OCI-LY1 (cell line): Measurements from ENCODE around the gene RAB6A.
A peak's percentile ranks its signal among the peaks of the same experiment; 100 is the strongest.
"Not testable (repeated sequence)": the region's sequence is repeated elsewhere in the genome, so short reads cannot be mapped to it uniquely, and the experiment has no call there.

Experiments used
- H2AFZ ChIP-seq: fragments of 200-600 bp; sonication (generic), shearing (Covaris generic); 2 replicates; pipeline ENCODE4 v1.6.0; 2014; ENCODE audit warnings: antibody characterized with exemption, mild to moderate bottlenecking, low read length
- H3F3A ChIP-seq: fragments of 200-600 bp; sonication (generic), shearing (Covaris generic); 2 replicates; pipeline ENCODE4 v1.6.0; 2014; ENCODE audit warnings: mild to moderate bottlenecking, antibody characterized with exemption, low read length, moderate library complexity; ENCODE audit not compliant: insufficient read depth
- H3K27ac ChIP-seq: fragments of 200-600 bp; sonication (generic); 2 replicates; pipeline ENCODE4 v1.5.1; 2014; ENCODE audit warnings: low read length, mixed run types, mild to moderate bottlenecking, low read depth; ENCODE audit not compliant: poor library complexity, severe bottlenecking
- H3K27me3 ChIP-seq: fragments of 200-600 bp; sonication (generic); 2 replicates; pipeline ENCODE4 v1.6.0; 2014; ENCODE audit warnings: antibody characterized with exemption, mild to moderate bottlenecking, low read length, moderate library complexity; ENCODE audit not compliant: insufficient read depth
- H3K36me3 ChIP-seq: fragments of 200-600 bp; sonication (generic); 2 replicates; pipeline ENCODE4 v1.6.1; 2014; ENCODE audit warnings: mild to moderate bottlenecking, antibody characterized with exemption, low read length, moderate library complexity, mixed read lengths; ENCODE audit not compliant: insufficient read depth
- H3K4me1 ChIP-seq: fragments of 200-600 bp; sonication (generic); 2 replicates; pipeline ENCODE4 v1.5.1; 2014; ENCODE audit warnings: mild to moderate bottlenecking, low read length, moderate library complexity; ENCODE audit not compliant: insufficient read depth, severe bottlenecking
- H3K4me2 ChIP-seq: fragments of 200-600 bp; sonication (generic), shearing (Covaris generic); 2 replicates; pipeline ENCODE4 v1.6.1; 2014; ENCODE audit warnings: low read length
- H3K4me3 ChIP-seq: fragments of 200-600 bp; sonication (generic); 2 replicates; pipeline ENCODE4 v1.5.1; 2014; ENCODE audit warnings: low read length, low read depth, mild to moderate bottlenecking, mixed read lengths; ENCODE audit not compliant: poor library complexity, severe bottlenecking
- H3K79me2 ChIP-seq: fragments of 200-600 bp; shearing (Covaris generic); 2 replicates; pipeline ENCODE4 v1.6.1; 2016; ENCODE audit warnings: mixed run types, low read length, mixed read lengths; ENCODE audit not compliant: insufficient read depth
- H3K9ac ChIP-seq: fragments of 200-600 bp; sonication (generic), shearing (Covaris generic); 2 replicates; pipeline ENCODE4 v1.6.1; 2014; ENCODE audit warnings: mild to moderate bottlenecking, low read length, mixed read lengths
- H3K9me2 ChIP-seq: fragments of 200-600 bp; sonication (generic), shearing (Covaris generic); 2 replicates; pipeline ENCODE4 v1.6.1; 2014; ENCODE audit warnings: low read depth, mild to moderate bottlenecking, low read length, mixed read lengths
- H3K9me3 ChIP-seq: fragments of 200-600 bp; shearing (Covaris generic); 2 replicates; pipeline ENCODE4 v1.6.1; 2014; ENCODE audit warnings: low read length, mixed read lengths
- H4K20me1 ChIP-seq: fragments of 200-600 bp; sonication (generic), shearing (Covaris generic); 2 replicates; pipeline ENCODE4 v1.6.0; 2016; ENCODE audit warnings: mild to moderate bottlenecking, low read length; ENCODE audit not compliant: insufficient read depth
- EZH2 ChIP-seq: fragments of 200-600 bp; sonication (generic), shearing (Covaris generic); IDR thresholded peaks from 2 replicates; pipeline ENCODE4 v1.8.0; 2017; ENCODE audit warnings: borderline replicate concordance, mixed run types, mild to moderate bottlenecking, antibody characterized with exemption, low read length, moderate library complexity, mixed read lengths
- TF ChIP-seq, protein P1 (sequence below): fragments of 200-600 bp; sonication (generic), shearing (Covaris generic); IDR thresholded peaks from 2 replicates; pipeline ENCODE4 v1.5.1; 2017; ENCODE audit warnings: mild to moderate bottlenecking, antibody characterized with exemption, low read length, moderate library complexity, mixed read lengths

The RAB6A gene

DNA sequence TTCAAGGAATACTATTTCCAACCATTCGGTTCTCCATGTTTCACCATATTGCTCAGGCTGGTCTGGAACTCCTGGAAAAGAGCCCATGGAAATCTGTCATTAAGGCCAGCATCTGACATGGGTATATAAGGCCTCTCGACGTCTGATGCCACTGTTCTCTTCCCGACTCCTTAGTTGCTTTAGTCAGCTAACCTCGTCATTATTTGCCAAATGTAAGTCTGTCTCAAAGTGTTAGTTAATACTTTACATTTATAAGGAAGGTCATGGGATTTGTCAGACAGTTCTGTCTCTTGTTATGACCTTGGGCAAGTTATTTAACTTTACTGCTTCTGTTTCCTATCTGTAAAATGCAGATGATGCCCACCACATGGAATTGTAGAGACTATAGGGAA, 28.4 kb upstream of the RAB6A start:
- Histone ChIP-seq H3K9me3 (no peaks in the 10 kb centered on the region), H3K4me1 (peaks cover 32% of the 10 kb centered on the region), H3K79me2 (peaks cover 13% of the 10 kb centered on the region), H3K4me3 (peak overlapping the region; percentile 79), H3F3A (no peaks in the 10 kb centered on the region), H4K20me1 (no peaks in the 10 kb centered on the region), H3K36me3 (peaks cover 8% of the 10 kb centered on the region; the same call in 1 of the 2 replicates), H2AFZ (no peak overlapping the region), H3K27me3 (no peaks in the 10 kb centered on the region), H3K9ac (peak overlapping the region; percentile 89), H3K4me2 (peak overlapping the region; percentile 94), H3K9me2 (no peaks in the 10 kb centered on the region), H3K27ac (peak overlapping the region; percentile 95)
- TF ChIP-seq, protein P1, sequence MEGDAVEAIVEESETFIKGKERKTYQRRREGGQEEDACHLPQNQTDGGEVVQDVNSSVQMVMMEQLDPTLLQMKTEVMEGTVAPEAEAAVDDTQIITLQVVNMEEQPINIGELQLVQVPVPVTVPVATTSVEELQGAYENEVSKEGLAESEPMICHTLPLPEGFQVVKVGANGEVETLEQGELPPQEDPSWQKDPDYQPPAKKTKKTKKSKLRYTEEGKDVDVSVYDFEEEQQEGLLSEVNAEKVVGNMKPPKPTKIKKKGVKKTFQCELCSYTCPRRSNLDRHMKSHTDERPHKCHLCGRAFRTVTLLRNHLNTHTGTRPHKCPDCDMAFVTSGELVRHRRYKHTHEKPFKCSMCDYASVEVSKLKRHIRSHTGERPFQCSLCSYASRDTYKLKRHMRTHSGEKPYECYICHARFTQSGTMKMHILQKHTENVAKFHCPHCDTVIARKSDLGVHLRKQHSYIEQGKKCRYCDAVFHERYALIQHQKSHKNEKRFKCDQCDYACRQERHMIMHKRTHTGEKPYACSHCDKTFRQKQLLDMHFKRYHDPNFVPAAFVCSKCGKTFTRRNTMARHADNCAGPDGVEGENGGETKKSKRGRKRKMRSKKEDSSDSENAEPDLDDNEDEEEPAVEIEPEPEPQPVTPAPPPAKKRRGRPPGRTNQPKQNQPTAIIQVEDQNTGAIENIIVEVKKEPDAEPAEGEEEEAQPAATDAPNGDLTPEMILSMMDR = no peak
- no peak for TF ChIP-seq EZH2

GRCh38 chr11:73787643-73788558, 27.0 kb upstream of the RAB6A start, which contains the start of gene MRPL48:
TSS of gene MRPL48 (plus strand) at chr11:73787874. CDS start at chr11:73787972, 98 bp downstream.
- no peaks in the 10 kb centered on the region for H3K9me2 ChIP-seq
- H3K79me2 ChIP-seq = peaks cover 13% of the 10 kb centered on the region
- H3F3A ChIP-seq = no peaks in the 10 kb centered on the region
- H3K27ac ChIP-seq = peak within 1 kb of the TSS; percentile 95
- H2AFZ ChIP-seq = peak within 1 kb of the TSS; percentile 82; the same call in 1 of the 2 replicates
- H3K4me1 ChIP-seq = peaks cover 32% of the 10 kb centered on the region
- H3K9me3 ChIP-seq = no peaks in the 10 kb centered on the region
- peaks cover 8% of the 10 kb centered on the region; the same call in 1 of the 2 replicates for H3K36me3 ChIP-seq
- TF ChIP-seq, protein P1 = no peak
- no peak for TF ChIP-seq EZH2
- H3K4me2 ChIP-seq = peak within 1 kb of the TSS; percentile 94
- H3K9ac ChIP-seq = peak within 1 kb of the TSS; percentile 89
- no peaks in the 10 kb centered on the region for H4K20me1 ChIP-seq
- H3K27me3 ChIP-seq = no peaks in the 10 kb centered on the region
- H3K4me3 ChIP-seq = peak within 1 kb of the TSS; percentile 79

DNA sequence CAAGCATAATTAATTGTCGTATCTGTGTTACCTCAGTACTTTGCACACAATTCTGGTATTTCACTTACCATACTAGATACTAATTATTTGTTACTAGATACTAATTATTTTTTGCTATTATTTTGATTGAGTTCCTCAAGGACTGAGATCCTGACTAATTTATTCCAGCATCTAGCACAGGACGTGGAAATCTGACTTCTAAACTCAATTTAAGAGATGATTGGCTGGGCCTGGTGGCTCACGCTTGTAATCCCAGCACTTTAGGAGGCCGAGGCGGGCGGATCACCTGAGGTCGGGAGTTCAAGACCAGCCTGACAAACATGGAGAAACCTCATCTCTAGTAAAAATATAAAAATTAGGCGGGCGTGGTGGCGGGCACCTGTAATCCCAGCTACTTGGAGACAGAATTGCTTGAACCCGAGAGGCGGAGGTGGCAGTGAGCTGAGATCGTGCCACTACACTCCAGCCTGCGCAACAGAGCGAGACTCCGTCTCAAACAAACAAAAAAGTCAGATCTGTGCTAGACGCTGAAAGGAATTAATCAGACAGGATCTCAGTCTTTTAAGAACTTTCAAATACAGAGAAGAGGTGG, 26.3 kb upstream of the RAB6A start:
- peaks cover 13% of the 10 kb centered on the region for H3K79me2 ChIP-seq
- no peaks in the 10 kb centered on the region for H3K27me3 ChIP-seq
- TF ChIP-seq, protein P1 = no peak
- no peak for TF ChIP-seq EZH2
- peak overlapping the region; percentile 89 for H3K9ac ChIP-seq
- peak overlapping the region; percentile 95 for H3K27ac ChIP-seq
- peak overlapping the region; percentile 79 for H3K4me3 ChIP-seq
- H3K9me3 ChIP-seq = no peaks in the 10 kb centered on the region
- peaks cover 7% of the 10 kb centered on the region; the same call in 1 of the 2 replicates for H3K36me3 ChIP-seq
- H3F3A ChIP-seq = no peaks in the 10 kb centered on the region
- H3K9me2 ChIP-seq = no peaks in the 10 kb centered on the region
- no peaks in the 10 kb centered on the region for H4K20me1 ChIP-seq
- peak overlapping the region; percentile 94 for H3K4me2 ChIP-seq
- peak overlapping the region; percentile 82; the same call in 1 of the 2 replicates for H2AFZ ChIP-seq
- peaks cover 28% of the 10 kb centered on the region for H3K4me1 ChIP-seq

GRCh38 chr11:73785467-73785866, 24.6 kb upstream of the RAB6A start:
- Histone ChIP-seq H3K79me2 (peaks cover 13% of the 10 kb centered on the region), H3K4me1 (peaks cover 22% of the 10 kb centered on the region)
- not testable (repeated sequence) for H2AFZ ChIP-seq, H3K9me3 ChIP-seq, H3K4me3 ChIP-seq, H3K4me2 ChIP-seq, H4K20me1 ChIP-seq, H3K36me3 ChIP-seq, H3K27me3 ChIP-seq, H3F3A ChIP-seq, H3K27ac ChIP-seq, H3K9me2 ChIP-seq, H3K9ac ChIP-seq
